Mammary epithelial cell (primary cell): ENCODE results near the gene KANSL3.

ENCODE experiments used
- CTCF ChIP-seq, 2 donors: IDR thresholded peaks in 1 of 2; conservative IDR thresholded peaks in 1 of 2; 2 replicates each; pipeline ENCODE4 v1.5.1; 2011 to 2012; ENCODE audit warnings: inconsistent platforms in 2 of 2, low read length in 2 of 2, mild to moderate bottlenecking in 2 of 2, control low read depth in 1 of 2, low read depth in 1 of 2; ENCODE audit not compliant: insufficient read depth in 1 of 2; ENCODE audit errors: extremely low read depth in 1 of 2
- EZH2 ChIP-seq: IDR thresholded peaks from 2 replicates; pipeline ENCODE4 v1.6.1; 2012; ENCODE audit warnings: low read length, inconsistent platforms, borderline replicate concordance

DNA sequence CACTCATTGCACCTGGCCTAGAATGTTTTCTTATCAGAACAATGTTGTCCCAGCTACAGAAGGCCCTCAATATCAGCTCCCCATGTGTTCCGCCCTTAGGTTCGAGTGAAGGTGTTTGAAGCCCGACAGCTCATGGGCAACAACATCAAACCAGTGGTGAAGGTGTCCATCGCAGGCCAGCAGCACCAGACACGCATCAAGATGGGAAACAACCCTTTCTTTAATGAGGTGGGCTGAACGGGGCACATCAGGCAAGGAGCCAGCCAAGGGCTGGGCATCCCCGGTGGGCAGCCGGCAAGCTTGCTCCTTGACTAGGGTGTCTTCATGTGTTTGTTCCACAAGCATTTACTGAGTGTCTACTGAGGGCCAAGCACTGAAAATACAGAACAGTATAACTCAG lies 13.7 kb upstream of the KANSL3 start:
- TF ChIP-seq CTCF (conservative IDR thresholded peaks at IDR 0.05 in 1 of 2, IDR thresholded peaks at IDR 0.05 in 1 of 2; ENCODE audit: extremely low read depth in 1 of 2, insufficient read depth in 1 of 2, low read depth in 1 of 2, low read length in 2 of 2) (no peak), EZH2 (no peak)
